GM23248 (cell line): ENCODE data around the gene LYRM4.

ENCODE experiments used
- EZH2 ChIP-seq: fragments of 200-600 bp; sonication (generic); IDR thresholded peaks from 2 replicates; pipeline ENCODE4 v1.6.1; 2018; ENCODE audit warnings: antibody characterized with exemption, mild to moderate bottlenecking; ENCODE audit not compliant: insufficient read depth, poor library complexity, severe bottlenecking
- EZH2phosphoT487 ChIP-seq: fragments of 200-600 bp; sonication (generic); IDR thresholded peaks from 2 replicates; pipeline ENCODE4 v1.6.1; 2018; ENCODE audit warnings: antibody characterized with exemption, moderate library complexity, mild to moderate bottlenecking, low read depth; ENCODE audit not compliant: insufficient read depth

GRCh38 chr6:5243069-5243468, 17.7 kb downstream of the LYRM4 start:
- no peak for TF ChIP-seq EZH2
- TF ChIP-seq EZH2phosphoT487, result no peak
